Measurements from ENCODE around the gene WDR1.
A peak's percentile ranks its signal among the peaks of the same experiment; 100 is the strongest.

WDR1 gene

GRCh38 chr4:10102474-10103332 lies 13.9 kb downstream of the WDR1 start:
- H3K9me3 Mint-ChIP-seq (ENCODE audit: low read depth) = no peaks in the 10 kb centered on the region
- H3K27ac Mint-ChIP-seq = peak overlapping the region; percentile 92
- no peaks in the 10 kb centered on the region for H3K27me3 Mint-ChIP-seq
- peaks cover 96% of the 10 kb centered on the region for H3K4me1 Mint-ChIP-seq (ENCODE audit: low read depth)
- H3K36me3 Mint-ChIP-seq = peaks cover 25% of the 10 kb centered on the region
- H3K4me3 Mint-ChIP-seq = peak overlapping the region; percentile 36

DNA sequence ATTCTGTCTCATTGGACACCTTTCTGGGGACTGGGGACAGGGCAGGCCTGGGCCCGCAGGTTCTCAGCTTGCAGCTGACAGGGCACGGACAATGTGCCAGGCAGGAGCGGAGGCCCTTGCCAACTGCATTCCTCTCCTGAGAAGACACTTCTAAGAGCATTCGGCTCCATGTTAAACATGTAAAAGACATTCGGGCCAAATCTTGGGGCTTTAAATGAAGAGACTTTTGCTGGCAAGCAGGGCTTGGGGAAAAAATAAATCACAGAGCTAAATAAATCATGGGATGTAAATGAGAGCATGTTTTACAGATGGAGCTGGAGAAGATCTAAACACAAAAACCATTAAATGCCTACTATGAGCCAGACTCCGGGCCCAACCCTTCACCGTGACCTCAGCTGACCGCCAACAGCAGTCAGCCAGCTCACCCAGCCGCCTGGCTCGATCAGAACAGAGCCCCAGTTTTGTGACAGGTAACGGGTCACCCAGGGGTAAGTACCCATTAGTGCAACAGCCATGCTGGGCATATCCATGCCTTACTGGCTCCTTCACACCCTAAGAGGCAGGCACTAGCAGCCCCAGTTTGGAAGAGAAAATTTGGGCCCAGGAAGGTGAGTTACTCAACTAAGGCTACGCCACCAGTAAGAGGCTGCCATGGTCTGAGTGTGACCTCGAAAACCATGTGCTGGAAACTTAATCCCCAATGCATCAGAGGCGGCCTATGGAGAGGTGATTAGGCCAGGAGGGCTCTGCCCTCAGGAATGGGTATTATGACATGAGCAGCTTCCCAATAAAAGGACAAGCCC lies 14.7 kb downstream of the WDR1 start:
- H3K36me3 Mint-ChIP-seq = peaks cover 27% of the 10 kb centered on the region

GRCh38 chr4:10100734-10101216 lies 15.8 kb downstream of the WDR1 start:
- H3K4me3 Mint-ChIP-seq = peak overlapping the region; percentile 69
- peaks cover 96% of the 10 kb centered on the region for H3K4me1 Mint-ChIP-seq (ENCODE audit: low read depth)
- peak overlapping the region; percentile 87 for H3K27ac Mint-ChIP-seq
- peaks cover 29% of the 10 kb centered on the region for H3K36me3 Mint-ChIP-seq
- no peaks in the 10 kb centered on the region for H3K27me3 Mint-ChIP-seq
- no peaks in the 10 kb centered on the region for H3K9me3 Mint-ChIP-seq (ENCODE audit: low read depth)

More for the DNA sequence above, 14.7 kb downstream of the WDR1 start:
- Mint-ChIP-seq H3K27me3 (no peaks in the 10 kb centered on the region), H3K4me1 (ENCODE audit: low read depth) (peaks cover 96% of the 10 kb centered on the region), H3K4me3 (peak overlapping the region; percentile 25), H3K9me3 (ENCODE audit: low read depth) (no peaks in the 10 kb centered on the region), H3K27ac (peak overlapping the region; percentile 92)

GRCh38 chr4:10099499-10100325 lies 16.9 kb downstream of the WDR1 start:
- Mint-ChIP-seq H3K4me3 (peak overlapping the region; percentile 69), H3K9me3 (ENCODE audit: low read depth) (no peaks in the 10 kb centered on the region), H3K27me3 (no peaks in the 10 kb centered on the region), H3K4me1 (ENCODE audit: low read depth) (peaks cover 96% of the 10 kb centered on the region), H3K27ac (peak overlapping the region; percentile 87), H3K36me3 (peaks cover 29% of the 10 kb centered on the region)

DNA sequence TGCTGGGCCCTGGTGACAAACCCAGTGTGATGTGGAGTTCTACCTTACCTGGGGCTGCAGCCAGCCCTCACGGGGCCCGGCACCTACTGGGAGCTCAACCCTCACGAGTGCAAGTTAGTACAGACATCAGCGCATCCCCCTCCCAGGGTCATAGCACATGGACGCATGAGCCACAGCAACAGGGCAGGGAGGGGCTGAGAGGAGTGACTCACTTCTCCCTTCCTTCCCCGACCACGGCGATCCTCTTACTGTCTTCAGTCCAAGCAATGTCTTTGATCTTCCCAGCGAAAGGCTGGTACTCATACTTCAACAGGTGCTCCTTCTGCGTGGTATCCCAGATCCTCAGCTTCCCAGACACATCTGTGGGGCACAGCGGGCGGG lies 17.8 kb downstream of the WDR1 start:
- Mint-ChIP-seq H3K9me3 (ENCODE audit: low read depth) (no peaks in the 10 kb centered on the region), H3K36me3 (peaks cover 28% of the 10 kb centered on the region), H3K4me1 (ENCODE audit: low read depth) (peaks cover 96% of the 10 kb centered on the region), H3K4me3 (peak overlapping the region; percentile 51), H3K27me3 (no peaks in the 10 kb centered on the region), H3K27ac (peak overlapping the region; percentile 94)

DNA sequence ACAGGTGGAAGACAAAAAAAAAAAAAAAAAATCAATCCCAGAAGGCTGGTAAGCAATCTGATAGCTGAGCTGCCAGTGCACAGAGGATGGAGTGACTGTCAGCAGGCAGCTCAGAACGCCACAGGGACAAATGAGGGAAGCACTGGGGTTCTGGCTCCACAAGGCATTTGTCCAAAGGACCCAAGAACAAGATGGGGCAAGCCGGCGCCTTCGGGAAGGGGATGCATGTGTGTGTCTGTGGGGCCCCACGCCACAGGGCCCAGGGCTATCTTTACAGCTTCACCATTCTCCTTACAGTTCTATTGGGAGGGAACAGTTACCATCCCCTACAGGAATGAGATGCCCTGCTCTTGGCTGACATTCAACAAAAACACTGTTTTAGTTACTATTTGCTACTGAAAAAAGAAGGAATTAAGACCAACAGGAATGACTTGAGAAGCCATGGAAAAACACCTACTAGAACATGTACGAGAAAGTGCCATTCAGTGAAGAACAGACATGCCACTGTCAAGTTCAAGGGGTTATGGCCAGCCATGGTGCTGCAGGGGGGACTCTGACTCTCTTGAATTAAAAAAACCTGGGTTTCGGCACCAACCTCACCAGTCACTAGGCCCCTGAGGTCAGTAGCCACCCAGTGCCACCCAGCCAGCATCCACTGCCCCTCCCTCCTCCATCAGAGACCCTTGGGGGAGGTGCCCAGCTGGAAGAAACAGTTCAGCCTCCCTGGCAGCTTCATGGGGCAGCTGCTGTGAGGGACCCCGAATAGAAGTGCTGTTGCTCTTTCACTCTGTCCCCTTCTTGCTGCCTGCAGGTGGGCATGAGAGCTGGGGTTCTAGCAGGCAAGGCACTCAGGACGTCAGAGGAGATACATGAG lies 18.5 kb downstream of the WDR1 start:
- Mint-ChIP-seq H3K4me3 (peak overlapping the region; percentile 51), H3K36me3 (peaks cover 28% of the 10 kb centered on the region), H3K27ac (peak overlapping the region; percentile 94), H3K4me1 (ENCODE audit: low read depth) (peaks cover 98% of the 10 kb centered on the region), H3K27me3 (no peaks in the 10 kb centered on the region), H3K9me3 (ENCODE audit: low read depth) (no peaks in the 10 kb centered on the region)

GRCh38 chr4:10096978-10097335 lies 19.6 kb downstream of the WDR1 start:
- Mint-ChIP-seq H3K4me1 (ENCODE audit: low read depth) (peaks cover 97% of the 10 kb centered on the region), H3K27ac (peak overlapping the region; percentile 94), H3K9me3 (ENCODE audit: low read depth) (no peaks in the 10 kb centered on the region), H3K4me3 (peak overlapping the region; percentile 71), H3K27me3 (no peaks in the 10 kb centered on the region), H3K36me3 (peaks cover 24% of the 10 kb centered on the region)

GRCh38 chr4:10096201-10096977 lies 20.2 kb downstream of the WDR1 start:
- Mint-ChIP-seq H3K36me3 (peaks cover 18% of the 10 kb centered on the region), H3K4me3 (peak overlapping the region; percentile 71)

GRCh38 chr4:10095296-10095991 lies 21.2 kb downstream of the WDR1 start:
- peak overlapping the region; percentile 71 for H3K4me3 Mint-ChIP-seq
- H3K36me3 Mint-ChIP-seq = peaks cover 18% of the 10 kb centered on the region
- no peaks in the 10 kb centered on the region for H3K9me3 Mint-ChIP-seq (ENCODE audit: low read depth)
- no peaks in the 10 kb centered on the region for H3K27me3 Mint-ChIP-seq
- H3K4me1 Mint-ChIP-seq (ENCODE audit: low read depth) = peaks cover 92% of the 10 kb centered on the region
- H3K27ac Mint-ChIP-seq = peak overlapping the region; percentile 94

More at GRCh38 chr4:10096201-10096977, 20.2 kb downstream of the WDR1 start:
- H3K27ac Mint-ChIP-seq = peak overlapping the region; percentile 94
- no peaks in the 10 kb centered on the region for H3K9me3 Mint-ChIP-seq (ENCODE audit: low read depth)
- no peaks in the 10 kb centered on the region for H3K27me3 Mint-ChIP-seq
- peaks cover 93% of the 10 kb centered on the region for H3K4me1 Mint-ChIP-seq (ENCODE audit: low read depth)

DNA sequence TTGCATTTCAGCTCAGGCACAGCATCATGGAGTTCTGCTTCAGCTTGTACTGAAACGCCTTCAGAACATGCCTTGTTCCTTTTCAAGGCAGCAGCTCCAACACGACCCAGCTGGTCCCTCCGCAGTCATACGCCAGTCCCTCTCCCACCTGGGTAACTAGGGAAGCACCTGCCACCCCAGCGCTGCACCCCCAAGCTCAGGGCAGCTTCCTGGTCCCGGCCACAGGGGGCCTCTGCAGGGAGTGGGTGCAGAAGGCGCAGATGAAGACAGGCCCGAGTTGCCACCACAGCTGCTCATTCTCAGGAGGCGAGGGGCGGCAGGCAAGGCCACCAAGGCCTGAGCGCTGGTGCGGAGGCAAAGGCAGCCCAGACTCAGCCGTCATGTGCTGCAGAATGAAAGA lies 21.8 kb downstream of the WDR1 start:
- Mint-ChIP-seq H3K27ac (peak overlapping the region; percentile 94), H3K4me3 (peak overlapping the region; percentile 38), H3K9me3 (ENCODE audit: low read depth) (no peaks in the 10 kb centered on the region), H3K4me1 (ENCODE audit: low read depth) (peaks cover 89% of the 10 kb centered on the region), H3K27me3 (no peaks in the 10 kb centered on the region), H3K36me3 (peaks cover 15% of the 10 kb centered on the region)

- peaks cover 83% of the 10 kb centered on the region for H3K4me1 Mint-ChIP-seq (ENCODE audit: low read depth)
- no peaks in the 10 kb centered on the region for H3K27me3 Mint-ChIP-seq
- H3K9me3 Mint-ChIP-seq (ENCODE audit: low read depth) = no peaks in the 10 kb centered on the region
- peaks cover 10% of the 10 kb centered on the region for H3K36me3 Mint-ChIP-seq
- H3K4me3 Mint-ChIP-seq = peak overlapping the region; percentile 76
- H3K27ac Mint-ChIP-seq = peak overlapping the region; percentile 92
Observed at GRCh38 chr4:10093801-10094552, 22.6 kb downstream of the WDR1 start.

GRCh38 chr4:10093271-10093621 lies 23.4 kb downstream of the WDR1 start:
- Mint-ChIP-seq H3K27ac (peak overlapping the region; percentile 92), H3K4me1 (ENCODE audit: low read depth) (peaks cover 77% of the 10 kb centered on the region), H3K36me3 (peaks cover 10% of the 10 kb centered on the region), H3K9me3 (ENCODE audit: low read depth) (no peaks in the 10 kb centered on the region), H3K4me3 (peak overlapping the region; percentile 76), H3K27me3 (no peaks in the 10 kb centered on the region)

All from activated naive CD8-positive, alpha-beta T cell (primary cell).